Rectal smooth muscle tissue (tissue), 1 donor: ENCODE measurements around the gene NAGA.

Source experiments
- H3K27ac ChIP-seq: one replicate; pipeline ENCODE4 v1.7.0; 2013; ENCODE audit warnings: low read depth, low read length, inconsistent platforms
- H3K27me3 ChIP-seq: one replicate; pipeline ENCODE4 v1.7.0; 2013; ENCODE audit warnings: low read length; ENCODE audit not compliant: control insufficient read depth, insufficient read depth
- H3K36me3 ChIP-seq: one replicate; pipeline ENCODE4 v1.7.0; 2013; ENCODE audit warnings: low read length; ENCODE audit not compliant: control insufficient read depth, insufficient read depth
- H3K4me1 ChIP-seq: one replicate; pipeline ENCODE4 v1.7.0; 2013; ENCODE audit warnings: low read length; ENCODE audit not compliant: control insufficient read depth, insufficient read depth
- H3K4me3 ChIP-seq: one replicate; pipeline ENCODE4 v1.7.0; 2013; ENCODE audit warnings: low read length
- H3K9ac ChIP-seq: one replicate; pipeline ENCODE4 v1.7.0; 2013; ENCODE audit warnings: low read length

NAGA gene

GRCh38 chr22:42060489-42060888, 10.1 kb downstream of the NAGA start:
- H3K27ac ChIP-seq = no peak overlapping the region
- no peaks in the 10 kb centered on the region for H3K4me1 ChIP-seq
- no peaks in the 10 kb centered on the region for H3K27me3 ChIP-seq
- H3K4me3 ChIP-seq = no peak overlapping the region
- H3K36me3 ChIP-seq = peaks cover 30% of the 10 kb centered on the region
- no peak overlapping the region for H3K9ac ChIP-seq

DNA sequence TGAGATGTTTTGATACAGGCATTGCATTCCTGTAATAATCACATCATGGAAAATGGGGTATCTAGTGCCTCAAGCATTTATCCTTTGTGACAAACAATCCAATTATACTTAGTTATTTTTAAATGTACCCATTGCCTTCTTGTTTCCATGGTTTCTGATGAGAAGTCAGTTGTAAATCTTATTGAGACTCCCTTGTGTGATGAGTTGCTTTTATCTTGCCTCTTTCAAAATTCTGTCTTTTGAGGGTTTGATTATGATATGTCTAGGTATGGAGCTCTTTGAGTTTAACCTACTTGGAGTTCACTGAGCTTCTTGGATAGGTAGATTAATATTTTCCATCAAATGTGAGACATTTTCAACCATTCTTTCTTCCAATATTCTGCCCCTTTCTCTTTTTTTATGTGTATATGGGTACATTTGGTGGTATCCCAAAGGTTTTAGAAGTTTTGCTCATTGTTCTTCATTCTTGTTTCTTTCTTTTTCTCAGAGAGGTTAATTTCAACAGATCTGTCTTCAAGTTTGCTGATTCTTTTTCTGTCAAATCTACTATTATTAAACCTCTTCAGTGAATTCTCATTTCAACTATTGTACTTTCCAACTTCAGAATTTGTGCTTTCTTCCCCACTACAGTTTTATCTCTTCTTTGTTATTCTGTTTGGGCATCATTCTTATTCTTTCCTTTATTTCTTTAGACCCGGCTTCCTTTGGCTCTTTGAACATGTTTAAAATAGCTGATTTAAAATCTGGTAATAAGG, 13.7 kb downstream of the NAGA start:
- Histone ChIP-seq H3K4me1 (no peaks in the 10 kb centered on the region), H3K36me3 (peaks cover 25% of the 10 kb centered on the region), H3K27ac (no peak overlapping the region), H3K9ac (no peak overlapping the region), H3K27me3 (no peaks in the 10 kb centered on the region), H3K4me3 (no peak overlapping the region)

DNA sequence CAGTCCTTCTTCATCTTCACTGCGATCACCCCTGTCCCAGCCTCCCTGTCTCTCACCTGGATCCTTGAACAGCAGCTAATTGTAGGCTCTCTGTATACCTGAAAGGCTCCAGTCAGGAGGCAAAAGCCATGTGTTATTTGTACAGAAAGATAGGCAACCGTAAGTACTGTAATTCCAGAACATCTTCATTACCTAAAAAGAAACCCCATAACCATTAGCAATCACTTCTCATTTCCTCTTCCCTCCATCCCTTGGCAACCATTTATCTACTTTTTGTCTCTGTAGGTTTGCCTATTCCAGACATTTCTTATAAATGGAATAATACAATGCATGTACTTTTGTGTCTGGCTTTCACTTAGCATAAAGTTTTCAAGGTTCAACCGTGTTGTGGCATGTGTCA, 17.8 kb downstream of the NAGA start:
- no peaks in the 10 kb centered on the region for H3K36me3 ChIP-seq
- no peak overlapping the region for H3K9ac ChIP-seq
- H3K27ac ChIP-seq = no peak overlapping the region
- H3K4me3 ChIP-seq = no peak overlapping the region
- H3K4me1 ChIP-seq = no peaks in the 10 kb centered on the region
- no peaks in the 10 kb centered on the region for H3K27me3 ChIP-seq

DNA sequence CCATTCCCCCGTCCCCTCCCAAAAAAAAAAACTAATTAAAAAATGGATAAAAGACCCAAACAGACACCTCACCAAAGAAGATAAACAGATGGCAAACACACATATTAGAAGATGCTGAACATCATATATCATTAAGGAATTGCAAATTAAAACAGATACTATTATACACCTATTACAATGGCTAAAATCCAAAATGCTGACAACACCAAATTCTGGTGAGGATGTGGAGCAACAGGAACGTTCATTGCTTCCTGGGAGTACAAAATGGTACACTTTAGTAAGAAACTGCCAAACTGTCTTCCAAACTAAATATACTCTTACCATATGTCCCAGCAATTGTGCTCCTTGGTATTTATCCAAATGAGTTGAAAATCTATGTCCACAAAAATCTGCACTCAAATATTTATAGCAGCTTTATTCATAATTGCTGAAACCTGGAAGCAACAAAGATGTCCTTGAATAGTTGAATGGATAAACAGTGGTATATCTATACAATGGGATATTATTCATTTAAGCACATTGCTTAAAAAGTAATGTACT, 19.9 kb downstream of the NAGA start:
- Histone ChIP-seq H3K27me3 (no peaks in the 10 kb centered on the region), H3K4me3 (no peak overlapping the region), H3K9ac (no peak overlapping the region), H3K36me3 (no peaks in the 10 kb centered on the region), H3K4me1 (no peaks in the 10 kb centered on the region), H3K27ac (no peak overlapping the region)

DNA sequence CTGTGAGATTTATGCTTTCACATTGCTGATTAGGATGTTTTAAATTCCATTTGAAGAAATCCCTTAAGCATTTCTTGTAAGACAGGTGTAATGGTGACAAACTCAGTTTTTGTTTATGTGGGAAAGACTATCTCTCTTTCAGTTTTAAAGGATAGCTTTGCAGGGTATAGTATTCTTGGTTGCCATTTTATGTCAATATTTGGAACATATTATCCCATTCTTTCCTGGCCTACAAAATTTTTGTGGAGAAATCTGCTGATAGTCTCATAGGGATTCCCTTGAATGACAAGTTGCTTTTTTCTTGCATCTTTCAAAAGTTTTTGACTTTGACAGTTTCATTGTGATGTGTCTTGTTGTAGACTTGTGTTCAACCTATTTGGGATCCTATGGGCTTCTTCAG, 28.8 kb downstream of the NAGA start:
- no peaks in the 10 kb centered on the region for H3K4me1 ChIP-seq
- H3K27me3 ChIP-seq = no peaks in the 10 kb centered on the region
- H3K4me3 ChIP-seq = no peak overlapping the region
- H3K9ac ChIP-seq = no peak overlapping the region
- H3K27ac ChIP-seq = no peak overlapping the region
- no peaks in the 10 kb centered on the region for H3K36me3 ChIP-seq

GRCh38 chr22:42039271-42039670, 31.3 kb downstream of the NAGA start:
- Histone ChIP-seq H3K4me3 (no peak overlapping the region), H3K27ac (no peak overlapping the region), H3K27me3 (no peaks in the 10 kb centered on the region), H3K9ac (no peak overlapping the region), H3K4me1 (no peaks in the 10 kb centered on the region), H3K36me3 (no peaks in the 10 kb centered on the region)

GRCh38 chr22:42035256-42035655, 35.4 kb downstream of the NAGA start:
- no peak overlapping the region for H3K4me3 ChIP-seq
- H3K36me3 ChIP-seq = no peaks in the 10 kb centered on the region
- no peaks in the 10 kb centered on the region for H3K4me1 ChIP-seq
- H3K27ac ChIP-seq = no peak overlapping the region
- H3K27me3 ChIP-seq = no peaks in the 10 kb centered on the region
- H3K9ac ChIP-seq = no peak overlapping the region

DNA sequence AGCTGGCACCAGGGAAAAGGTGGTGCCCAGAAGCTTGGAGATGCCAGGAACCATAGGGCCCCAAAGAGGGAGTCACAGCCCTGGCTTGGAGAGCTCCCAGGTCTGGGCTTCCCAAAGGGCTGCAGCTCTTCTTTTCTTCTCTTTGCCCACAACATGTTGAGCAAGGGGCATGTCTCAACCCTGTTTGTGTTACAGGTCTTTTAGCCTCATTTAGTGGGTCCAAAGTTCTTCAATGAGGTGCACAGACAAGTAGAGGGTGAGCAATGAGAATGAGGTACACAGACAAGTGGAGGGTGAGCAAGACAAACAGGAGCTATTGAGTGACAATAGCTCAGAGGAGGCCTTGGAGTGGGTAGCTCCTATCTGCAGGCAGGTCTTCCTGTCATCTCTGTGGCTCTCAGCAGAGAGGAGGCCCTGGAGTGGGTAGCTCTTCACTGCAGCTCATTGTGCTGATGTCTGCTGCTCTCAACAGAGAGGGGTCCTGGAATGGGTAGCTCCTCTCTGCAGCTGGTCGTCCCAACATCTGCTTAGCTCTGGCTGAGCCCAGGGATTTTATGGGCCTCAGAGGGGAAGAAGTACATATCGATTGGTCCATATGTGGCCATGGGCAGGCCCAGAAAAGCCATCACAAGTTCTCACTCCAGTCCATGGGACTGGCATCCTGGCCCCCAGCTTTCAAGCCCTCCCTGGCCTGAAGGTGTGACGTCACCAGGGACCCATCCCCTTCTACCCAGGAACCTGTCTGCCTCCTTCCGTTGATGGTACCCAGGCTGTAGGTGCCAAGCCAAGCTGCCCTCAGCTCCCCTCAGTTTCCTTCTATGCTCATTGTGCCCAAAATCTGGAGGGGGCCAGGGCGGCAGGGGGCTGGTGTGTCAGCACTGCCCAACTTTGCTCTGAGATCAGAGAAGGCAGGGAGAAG, 37.1 kb downstream of the NAGA start:
- Histone ChIP-seq H3K27ac (no peak overlapping the region), H3K36me3 (no peaks in the 10 kb centered on the region), H3K27me3 (no peaks in the 10 kb centered on the region), H3K9ac (no peak overlapping the region), H3K4me3 (no peak overlapping the region), H3K4me1 (no peaks in the 10 kb centered on the region)

DNA sequence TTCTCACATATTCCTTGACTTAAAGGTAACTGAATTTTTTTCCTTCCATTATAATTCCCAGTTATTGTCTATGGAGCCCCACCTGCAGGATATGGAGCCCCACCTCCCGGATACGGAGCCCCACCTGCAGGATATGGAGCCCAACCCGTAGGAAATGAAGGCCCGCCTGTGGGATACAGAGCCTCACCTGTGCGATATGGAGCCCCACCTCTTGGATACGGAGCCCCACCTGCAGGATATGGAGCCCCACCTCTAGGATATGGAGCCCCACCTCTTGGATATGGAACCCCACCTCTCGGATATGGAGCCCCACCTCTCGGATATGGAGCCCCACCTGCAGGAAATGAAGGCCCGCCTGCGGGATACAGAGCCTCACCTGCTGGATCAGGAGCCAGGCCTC, 43.9 kb downstream of the NAGA start:
- no peaks in the 10 kb centered on the region for H3K36me3 ChIP-seq
- H3K27me3 ChIP-seq = no peaks in the 10 kb centered on the region
- no peak overlapping the region for H3K27ac ChIP-seq
- H3K4me1 ChIP-seq = no peaks in the 10 kb centered on the region
- no peak overlapping the region for H3K4me3 ChIP-seq
- H3K9ac ChIP-seq = no peak overlapping the region

- H3K27me3 ChIP-seq = no peaks in the 10 kb centered on the region
- H3K4me3 ChIP-seq = no peak overlapping the region
- H3K27ac ChIP-seq = no peak overlapping the region
- no peaks in the 10 kb centered on the region for H3K4me1 ChIP-seq
- H3K36me3 ChIP-seq = no peaks in the 10 kb centered on the region
- H3K9ac ChIP-seq = no peak overlapping the region
Observed at GRCh38 chr22:42025421-42025820, 45.2 kb downstream of the NAGA start.

DNA sequence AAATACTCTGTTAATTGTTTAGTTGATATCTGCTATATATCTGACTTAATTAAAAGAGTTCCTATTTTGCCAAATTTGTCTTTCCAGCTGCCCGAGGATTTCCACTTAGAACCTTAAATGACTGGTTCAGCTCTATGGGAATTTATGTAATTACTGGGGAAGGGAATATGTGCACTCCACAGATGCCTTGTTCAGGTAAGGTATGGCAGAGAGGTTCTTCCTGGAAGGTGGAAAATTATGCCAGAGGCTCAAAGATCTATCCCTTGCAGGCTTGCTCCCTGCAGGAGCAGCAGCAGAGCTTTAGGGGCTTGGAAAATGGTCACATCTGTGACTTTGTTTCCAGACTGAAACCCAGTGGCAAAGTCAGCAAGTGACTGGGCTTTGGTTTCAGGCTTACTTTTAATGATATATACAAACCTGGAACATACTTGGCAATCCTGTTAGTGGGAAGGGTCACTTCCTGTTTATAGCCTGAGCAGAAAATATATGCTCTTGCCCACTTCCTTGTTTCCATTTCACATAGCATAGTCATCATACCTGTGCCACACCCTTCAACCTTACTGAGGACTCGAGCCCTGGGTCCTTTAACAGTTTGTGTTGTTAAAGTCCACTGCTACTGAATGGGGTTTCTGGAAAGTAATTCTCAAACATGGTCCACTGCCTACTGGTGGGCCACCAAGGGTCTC, 48.3 kb downstream of the NAGA start:
- no peaks in the 10 kb centered on the region for H3K4me1 ChIP-seq
- no peaks in the 10 kb centered on the region for H3K27me3 ChIP-seq
- no peak overlapping the region for H3K9ac ChIP-seq
- H3K27ac ChIP-seq = no peak overlapping the region
- H3K36me3 ChIP-seq = no peaks in the 10 kb centered on the region
- no peak overlapping the region for H3K4me3 ChIP-seq

GRCh38 chr22:42021571-42021970, 49.0 kb downstream of the NAGA start:
- H3K4me3 ChIP-seq = no peak overlapping the region
- H3K27me3 ChIP-seq = no peaks in the 10 kb centered on the region
- no peak overlapping the region for H3K9ac ChIP-seq
- no peak overlapping the region for H3K27ac ChIP-seq
- no peaks in the 10 kb centered on the region for H3K36me3 ChIP-seq
- H3K4me1 ChIP-seq = no peaks in the 10 kb centered on the region
